SK-N-MC (cell line): ENCODE results near the gene ZNF804A.

Source experiments
- EZH2 ChIP-seq: fragments of 200-600 bp; sonication (generic); IDR thresholded peaks from one replicate; pipeline ENCODE4 v1.6.1; 2017; ENCODE audit warnings: antibody characterized with exemption
- FOXP2 ChIP-seq: optimal IDR thresholded peaks from 2 replicates; pipeline ENCODE3; 2011; ENCODE audit warnings: mild to moderate bottlenecking, moderate library complexity; ENCODE audit not compliant: insufficient read depth; ENCODE audit errors: extremely low read length, control extremely low read depth
- POLR2AphosphoS5 ChIP-seq: IDR thresholded peaks from 2 replicates; pipeline ENCODE4 v1.6.1; 2012; ENCODE audit warnings: mild to moderate bottlenecking, low read depth, low read length, borderline replicate concordance

GRCh38 chr2:184890311-184890710 is 292.0 kb downstream of the ZNF804A start:
- TF ChIP-seq EZH2: no peak
- no peak for TF ChIP-seq POLR2AphosphoS5
- no peak for TF ChIP-seq FOXP2
